ENCODE measurements around the gene YARS1.
"Not testable (repeated sequence)": the region's sequence is repeated elsewhere in the genome, so short reads cannot be mapped to it uniquely, and the experiment has no call there.

Gene YARS1

DNA sequence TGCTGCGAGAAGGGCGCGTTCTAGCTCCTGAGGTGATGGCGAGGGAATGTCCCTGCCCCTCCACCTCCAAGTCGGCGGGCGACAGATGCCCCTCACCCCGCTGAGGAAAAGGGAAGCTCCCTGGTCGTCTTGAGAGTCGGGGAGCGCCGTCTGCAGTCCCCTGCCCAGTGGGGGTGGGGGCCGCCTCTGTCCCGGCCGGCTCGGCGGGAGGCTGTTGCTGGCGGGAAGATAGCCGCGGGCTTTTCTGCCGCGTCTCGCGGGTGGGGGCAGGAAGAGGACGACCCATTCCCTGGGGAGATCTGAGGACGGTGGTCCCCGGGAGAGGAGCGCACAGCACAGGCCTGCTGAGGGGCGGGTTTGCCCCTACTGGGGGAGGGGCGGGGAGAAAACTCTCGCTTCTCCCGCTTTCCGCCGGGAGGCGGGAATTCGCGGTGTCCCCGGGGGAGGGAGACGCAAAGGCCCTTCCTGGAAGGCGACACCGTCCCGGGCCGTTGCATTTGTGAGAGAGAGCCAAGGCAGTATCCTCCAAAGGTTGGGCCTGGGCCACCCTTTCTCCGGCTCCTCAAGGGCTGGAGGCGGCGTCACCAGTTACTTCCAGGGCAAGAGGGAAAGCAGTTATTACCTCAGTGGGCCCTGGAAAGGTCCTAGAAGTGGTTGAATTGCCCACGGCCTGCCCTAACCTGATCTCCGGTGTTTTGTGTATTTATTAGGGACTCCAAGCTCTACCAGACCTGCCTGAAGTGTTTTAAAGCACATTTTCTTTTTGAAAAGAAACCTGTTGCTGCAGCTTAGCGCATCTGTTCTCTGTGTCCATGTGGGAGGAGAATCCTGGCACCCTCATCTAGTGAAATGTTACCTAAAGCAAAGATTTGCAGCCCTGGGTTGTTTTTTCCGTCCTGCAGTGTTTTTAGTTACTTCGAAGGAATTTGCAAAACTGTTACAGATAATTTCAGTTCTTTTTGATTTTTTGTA is 943 bp upstream of the YARS1 start:
- DNase-seq (ENCODE audit: low read depth in 2 of 2) = no peak

DNA sequence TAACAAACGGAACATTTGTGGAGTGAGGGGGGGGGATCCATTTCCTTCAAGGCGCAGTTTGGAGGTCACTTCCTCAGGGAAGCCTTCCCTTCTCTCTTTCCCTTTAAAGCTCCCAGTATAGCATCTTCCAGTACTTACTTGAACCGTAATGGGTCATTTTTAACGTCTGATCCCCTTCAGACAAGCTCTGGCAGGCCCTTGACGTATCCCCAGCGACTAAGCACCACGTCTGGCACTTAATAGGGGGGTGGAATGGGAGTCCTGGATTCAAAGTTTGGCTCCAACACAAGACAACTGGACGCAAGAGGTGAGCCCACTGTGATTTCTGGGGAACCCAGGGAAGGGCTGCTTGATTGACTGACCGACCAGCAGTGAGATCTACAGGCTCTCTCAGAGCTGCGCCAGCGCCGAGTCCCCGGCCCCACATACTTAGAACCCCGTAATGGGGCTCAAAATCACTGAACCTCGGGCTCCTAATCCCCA is 441 bp downstream of the YARS1 start:
- no peak for DNase-seq (ENCODE audit: low read depth in 2 of 2)

GRCh38 chr1:32813941-32814739 is 3.0 kb downstream of the YARS1 start:
- no peak for DNase-seq (ENCODE audit: low read depth in 2 of 2)

- DNase-seq (ENCODE audit: low read depth in 2 of 2) = no peak
These were observed 5.2 kb downstream of the YARS1 start for GRCh38 chr1:32811917-32812316.

- no peak for DNase-seq (ENCODE audit: low read depth in 2 of 2)
These were observed 5.9 kb downstream of the YARS1 start for GRCh38 chr1:32811265-32811664.

GRCh38 chr1:32810358-32810757 is 6.8 kb downstream of the YARS1 start:
- DNase-seq (ENCODE audit: low read depth in 2 of 2) = no peak

- no peak for DNase-seq (ENCODE audit: low read depth in 2 of 2)
These were observed 8.6 kb downstream of the YARS1 start for GRCh38 chr1:32808580-32808979.

- no peak for DNase-seq (ENCODE audit: low read depth in 2 of 2)
These were observed 10.1 kb downstream of the YARS1 start for GRCh38 chr1:32806910-32807523.

- no peak for DNase-seq (ENCODE audit: low read depth in 2 of 2)
These were observed 10.9 kb downstream of the YARS1 start for GRCh38 chr1:32806290-32806689.

- DNase-seq (ENCODE audit: low read depth in 2 of 2) = not testable (repeated sequence)
These were observed 12.7 kb downstream of the YARS1 start for GRCh38 chr1:32804460-32804859.

DNA sequence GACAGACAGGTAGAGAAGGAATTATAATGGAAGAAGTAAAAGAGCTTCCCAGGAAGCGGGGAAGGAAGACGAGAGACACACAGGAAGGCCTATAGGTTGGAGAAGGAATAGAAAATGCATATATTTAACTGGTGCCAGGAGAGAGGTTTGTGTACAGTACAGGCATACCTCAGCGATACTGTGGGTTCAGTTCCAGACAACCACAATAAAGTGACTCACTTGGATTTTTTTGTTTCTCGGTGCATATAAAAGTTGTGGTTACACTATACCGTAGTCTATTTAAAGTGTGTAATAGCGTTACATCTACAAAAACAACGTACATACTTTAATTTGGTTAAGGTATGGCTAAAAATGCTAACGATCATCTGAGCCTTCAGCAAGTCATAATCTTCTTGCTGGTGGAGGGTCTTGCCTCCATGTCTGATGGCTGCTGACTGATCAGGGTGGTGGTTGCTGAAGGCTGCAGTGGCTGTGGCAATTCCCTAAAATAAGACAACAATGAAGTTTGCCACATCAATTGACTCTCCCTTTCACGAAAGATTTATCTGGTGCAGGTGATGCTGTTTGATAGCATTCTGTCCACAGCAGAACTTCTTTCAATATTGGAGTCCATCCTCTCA is 16.0 kb downstream of the YARS1 start:
- no peak for DNase-seq (ENCODE audit: low read depth in 2 of 2)

DNA sequence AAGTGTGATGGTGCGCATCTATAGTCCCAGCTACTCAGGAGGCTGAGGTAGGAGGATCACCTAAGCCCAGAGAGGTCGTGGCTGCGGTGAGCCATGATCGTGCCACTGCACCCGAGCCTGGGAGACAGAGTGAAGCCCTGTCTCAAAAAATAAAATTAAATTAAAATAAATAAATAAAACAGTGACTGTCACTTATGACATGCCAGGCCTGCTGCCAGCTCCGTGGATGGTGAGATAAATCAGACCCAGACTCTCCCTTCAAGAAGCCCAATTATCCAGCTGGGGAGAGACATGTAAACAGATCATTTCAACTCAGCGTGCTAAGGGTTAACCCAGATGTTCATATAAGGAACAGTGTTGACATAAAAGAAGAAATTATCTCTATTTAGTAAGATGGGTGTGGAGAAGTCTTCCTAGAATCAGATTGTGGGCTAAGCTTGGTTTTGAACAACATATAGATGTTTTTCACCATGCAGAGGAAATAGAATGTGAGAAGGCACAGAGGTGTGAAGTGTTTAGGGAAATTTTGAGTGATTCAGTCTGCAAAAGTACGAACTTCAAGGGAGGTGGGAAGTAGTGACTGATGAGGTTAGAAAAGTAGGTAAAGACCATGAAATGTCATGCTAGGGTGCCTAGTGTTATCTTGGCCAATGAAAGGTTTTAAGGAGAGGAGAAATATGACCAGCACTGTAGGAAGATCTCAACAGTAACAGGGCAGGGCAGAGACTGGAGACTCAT is 18.3 kb downstream of the YARS1 start:
- DNase-seq (ENCODE audit: low read depth in 2 of 2) = no peak

DNA sequence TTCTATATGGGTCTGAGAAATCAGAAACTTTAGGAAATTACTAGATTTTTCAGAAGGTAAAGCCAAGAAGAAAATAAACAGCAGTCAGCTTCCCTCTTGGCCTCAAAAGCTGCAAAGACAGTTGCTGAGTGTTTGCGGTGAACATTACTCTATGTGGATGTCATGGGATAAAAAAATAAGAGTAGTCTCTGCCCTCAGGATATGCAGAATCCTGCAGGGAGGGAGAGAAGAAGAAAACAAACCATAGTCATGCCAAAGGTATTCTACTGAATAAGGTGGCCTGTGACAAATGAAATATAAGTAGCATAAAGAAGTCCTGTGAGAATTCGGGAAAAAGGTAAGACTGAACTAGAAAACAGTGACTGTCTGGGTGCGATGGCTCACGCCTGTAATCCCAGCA is 19.0 kb downstream of the YARS1 start:
- no peak for DNase-seq (ENCODE audit: low read depth in 2 of 2)

GRCh38 chr1:32797456-32797855 is 19.7 kb downstream of the YARS1 start:
- DNase-seq (ENCODE audit: low read depth in 2 of 2) = no peak

DNA sequence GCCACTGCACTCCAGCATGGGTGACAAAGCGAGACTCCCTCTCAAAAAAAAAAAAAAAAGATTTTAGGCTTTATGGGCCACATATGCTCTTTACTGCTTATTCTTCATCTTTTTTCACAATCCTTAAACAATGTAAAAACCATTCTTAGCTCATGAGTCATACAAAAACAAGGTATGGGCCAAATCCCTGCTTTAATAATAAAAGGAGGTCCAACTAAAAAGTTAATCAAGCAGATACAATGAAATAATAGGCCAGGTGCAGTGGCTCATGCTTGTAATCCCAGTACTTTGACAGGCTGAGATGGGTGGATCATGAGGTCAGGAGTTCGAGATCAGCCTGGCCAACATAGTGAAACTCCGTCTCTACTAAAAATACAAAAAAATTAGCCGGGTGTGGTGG is 21.4 kb downstream of the YARS1 start:
- DNase-seq (ENCODE audit: low read depth in 2 of 2) = not testable (repeated sequence)

DNA sequence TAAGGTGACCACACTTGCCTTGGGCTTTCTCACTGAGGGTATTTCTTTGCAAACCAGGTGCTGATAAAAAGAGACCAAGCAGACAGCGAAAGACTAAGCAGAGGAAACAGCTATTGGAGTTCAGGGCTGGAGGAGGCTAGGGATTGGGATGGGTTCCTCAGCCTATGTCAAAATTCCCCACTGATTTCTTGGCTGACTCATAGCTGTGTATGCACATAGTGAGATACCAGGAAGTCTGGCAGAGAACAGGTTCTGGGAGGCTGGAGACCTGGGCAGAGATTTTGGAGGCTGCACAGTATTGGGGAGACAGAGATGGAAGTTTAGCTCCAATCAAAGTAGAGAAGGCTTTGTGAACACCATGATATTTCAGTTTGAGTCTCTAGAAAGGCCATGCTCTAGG is 25.3 kb downstream of the YARS1 start:
- DNase-seq (ENCODE audit: low read depth in 2 of 2) = no peak

DNA sequence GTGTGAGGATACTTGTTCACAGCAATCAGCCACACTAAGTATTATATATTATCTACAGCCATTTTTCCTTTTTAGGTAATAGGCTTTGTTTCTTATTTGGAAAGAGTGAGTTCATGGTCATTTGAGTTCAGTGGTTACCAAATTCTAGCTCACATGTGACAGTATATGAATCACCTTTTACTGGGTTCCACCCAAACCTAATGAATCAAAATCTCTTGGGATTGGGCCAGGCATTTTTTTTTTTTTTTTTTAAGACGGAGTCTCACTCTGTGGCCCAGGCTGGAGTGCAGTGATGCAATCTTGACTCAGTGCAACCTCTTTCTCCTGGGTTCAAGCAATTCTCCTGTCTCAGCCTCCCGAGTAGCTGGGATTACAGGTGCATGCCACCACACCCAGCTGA is 27.8 kb downstream of the YARS1 start:
- DNase-seq (ENCODE audit: low read depth in 2 of 2) = not testable (repeated sequence)

GRCh38 chr1:32786856-32787255 is 30.3 kb downstream of the YARS1 start:
- DNase-seq (ENCODE audit: low read depth in 2 of 2) = no peak

DNA sequence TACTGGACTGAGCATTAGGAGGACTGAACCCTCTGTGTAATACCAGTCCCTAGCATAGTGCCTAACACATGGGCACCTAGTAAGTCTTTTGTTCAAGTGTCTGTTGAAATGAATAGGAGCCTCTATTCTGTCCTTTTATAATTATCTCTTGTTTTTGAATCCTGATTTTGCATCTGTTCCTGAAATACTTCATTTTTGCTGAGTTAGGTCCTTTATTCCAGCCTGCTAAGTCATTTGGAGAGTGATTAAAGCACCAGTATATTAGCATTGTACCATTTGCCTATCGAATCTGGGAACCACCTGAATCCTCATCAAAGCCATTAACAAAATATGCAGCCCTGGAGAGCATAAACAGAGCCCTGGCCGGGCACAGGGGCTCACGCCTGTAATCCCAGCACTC is 32.3 kb downstream of the YARS1 start:
- no peak for DNase-seq (ENCODE audit: low read depth in 2 of 2)

DNA sequence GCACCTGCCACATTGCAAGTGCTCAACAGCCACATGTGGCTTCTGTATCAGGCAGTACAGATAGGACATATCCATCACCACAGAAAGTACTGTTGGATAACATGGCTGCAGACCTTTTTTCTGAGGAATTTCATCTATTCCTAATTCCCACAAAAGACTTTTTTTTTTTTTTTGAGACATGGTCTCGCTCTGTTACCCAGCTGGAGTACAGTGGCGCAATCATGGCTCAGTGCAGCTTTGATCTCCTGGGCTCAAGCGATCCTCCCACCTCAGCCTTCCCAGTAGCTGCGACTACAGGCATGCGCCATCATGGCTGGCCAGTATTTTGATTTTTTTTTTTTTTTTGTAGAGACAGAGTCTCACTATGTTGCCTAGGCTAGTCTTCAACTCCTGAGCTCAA is 33.3 kb downstream of the YARS1 start:
- no peak for DNase-seq (ENCODE audit: low read depth in 2 of 2)

DNA sequence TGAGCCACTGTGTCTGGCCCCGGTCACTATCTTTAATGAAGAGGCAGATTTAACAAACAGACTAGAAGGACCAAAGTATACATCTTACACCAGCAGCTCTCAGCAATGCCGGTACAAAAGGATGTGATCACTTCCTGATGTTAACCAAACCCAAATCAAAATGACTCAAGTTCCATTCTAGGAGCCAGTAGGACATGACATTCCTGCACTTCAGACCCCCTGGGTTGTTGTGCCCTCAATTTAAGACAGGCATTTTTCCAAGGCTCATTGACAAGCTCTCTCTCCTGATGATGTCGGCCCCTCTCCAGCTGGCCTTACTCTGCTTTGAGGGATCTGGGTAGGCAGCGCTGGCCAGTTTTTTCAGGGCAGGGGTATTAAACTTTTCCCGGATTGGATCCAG is 35.1 kb downstream of the YARS1 start:
- DNase-seq (ENCODE audit: low read depth in 2 of 2) = no peak
